HEK293T (cell line): Measurements from ENCODE around the gene CIROP.

Experiments
- ARNT ChIP-seq: fragments of 450-650 bp; IDR thresholded peaks from 2 replicates; pipeline ENCODE4 v1.6.1; 2017; ENCODE audit warnings: mild to moderate bottlenecking
- BHLHE40 ChIP-seq: fragments of 450-650 bp; IDR thresholded peaks from 2 replicates; pipeline ENCODE4 v1.6.1; 2016; ENCODE audit warnings: mild to moderate bottlenecking, moderate library complexity, borderline replicate concordance
- ELF4 ChIP-seq: fragments of 450-650 bp; IDR thresholded peaks from 2 replicates; pipeline ENCODE4 v1.6.1; 2017; ENCODE audit warnings: antibody characterized with exemption
- FOXA1 ChIP-seq: fragments of 450-650 bp; IDR thresholded peaks from 2 replicates; pipeline ENCODE4 v1.6.1; 2016; ENCODE audit warnings: mild to moderate bottlenecking
- FOXM1 ChIP-seq: fragments of 450-650 bp; IDR thresholded peaks from 2 replicates; pipeline ENCODE4 v1.6.1; 2017; ENCODE audit warnings: mild to moderate bottlenecking, borderline replicate concordance
- HDGF ChIP-seq: fragments of 450-650 bp; IDR thresholded peaks from 2 replicates; pipeline ENCODE4 v1.6.1; 2017; ENCODE audit warnings: antibody characterized with exemption, borderline replicate concordance
- NFRKB ChIP-seq: fragments of 450-650 bp; IDR thresholded peaks from 2 replicates; pipeline ENCODE4 v1.6.1; 2016; ENCODE audit warnings: mild to moderate bottlenecking, moderate library complexity
- PKNOX1 ChIP-seq: fragments of 450-650 bp; IDR thresholded peaks from 2 replicates; pipeline ENCODE4 v1.6.1; 2016
- SP1 ChIP-seq: fragments of 450-650 bp; IDR thresholded peaks from 2 replicates; pipeline ENCODE4 v1.6.1; 2017
- TARDBP ChIP-seq: fragments of 450-650 bp; IDR thresholded peaks from 2 replicates; pipeline ENCODE4 v1.6.1; 2016
- ZNF384 ChIP-seq: fragments of 450-650 bp; IDR thresholded peaks from 2 replicates; pipeline ENCODE4 v1.6.1; 2016

GRCh38 chr14:23126548-23127278 lies 21.9 kb upstream of the CIROP start:
- TF ChIP-seq FOXA1 (no peak), BHLHE40 (no peak), TARDBP (no peak), PKNOX1 (no peak), ARNT (no peak), ZNF384 (no peak), SP1 (no peak), ELF4 (no peak), NFRKB (no peak), FOXM1 (no peak), HDGF (no peak)
